Peyer's patch (tissue), 4 donors: ENCODE results near the gene KAT2A. TPM values are rescaled to one million over a fixed set of nuclear protein-coding genes. Genes with fewer than 3 reads are reported as not detected.

Experiments used
- DNase-seq, 3 donors: peaks; one replicate each; pipeline ENCODE4 v3.0.0-alpha.2; 2017 to 2019
- H3K27ac ChIP-seq, 4 donors: fragments of 200-600 bp; sonication (generic); one replicate each; pipeline ENCODE4 v1.5.1; 2016 to 2019
- H3K27me3 ChIP-seq, 2 donors: fragments of 200-600 bp; sonication (generic); one replicate each; pipeline ENCODE4 v1.5.1; 2019
- H3K36me3 ChIP-seq, 3 donors: fragments of 200-600 bp; sonication (generic); one replicate each; pipeline ENCODE4 v1.5.1; 2016 to 2019
- H3K4me1 ChIP-seq, 4 donors: fragments of 200-600 bp; sonication (generic); one replicate each; pipeline ENCODE4 v1.5.1; 2016 to 2019
- H3K4me3 ChIP-seq, 4 donors: fragments of 200-600 bp; sonication (generic); 1 replicate in 3 of 4; 2 replicates in 1 of 4; pipeline ENCODE4 v1.5.1; 2016 to 2019; ENCODE audit warnings: mild to moderate bottlenecking in 1 of 4
- H3K9me3 ChIP-seq, 4 donors: fragments of 200-600 bp; sonication (generic); one replicate each; pipeline ENCODE4 v1.5.1; 2016 to 2019; ENCODE audit warnings: mild to moderate bottlenecking in 1 of 4
- CTCF ChIP-seq, 6 experiments: fragments of 450-650 bp in 4 of 6; fragments of 200-600 bp in 2 of 6; sonication (generic) in 1 of 6; IDR thresholded peaks; one replicate each; pipeline ENCODE4 v1.5.1; 2017 to 2019; ENCODE audit warnings: antibody characterized with exemption in 6 of 6, mild to moderate bottlenecking in 3 of 6, moderate library complexity in 1 of 6
- POLR2A ChIP-seq, 2 donors: fragments of 450-650 bp; IDR thresholded peaks; one replicate each; pipeline ENCODE4 v1.5.1; 2017; ENCODE audit warnings: antibody characterized with exemption in 2 of 2, mild to moderate bottlenecking in 2 of 2, moderate library complexity in 2 of 2
- total RNA-seq, 4 donors: library from RNA; depleted of rRNA; stranded (reverse); fragments of >200 nt; gene quantifications; one replicate each; pipeline ENCODE4 v1.1.0, GENCODE V29; 2016

Gene KAT2A
- total RNA-seq, 4 donors from 2014 or later = 9.8 to 172 (median 38.4) TPM

- peak in 2 of 3 donors; percentile 39 to 58 for DNase-seq
- Histone ChIP-seq H3K4me3 (peak within 1 kb of the TSS; percentile 12 to 43 (median 22)), H3K4me1 (peaks cover 0 to 11% (median 9%) of the 10 kb centered on the region in 4 donors), H3K9me3 (no peaks in the 10 kb centered on the region), H3K27me3 (peaks cover 0 to 8% of the 10 kb centered on the region in 2 donors), H3K36me3 (no peaks in the 10 kb centered on the region), H3K27ac (peak within 1 kb of the TSS in 1 of 4 donors; percentile 7)
- no peak for TF ChIP-seq POLR2A (IDR thresholded peaks at IDR 0.05)
- no peak for TF ChIP-seq CTCF (IDR thresholded peaks at IDR 0.05)
Measured at GRCh38 chr17:42097691-42098631, 23.2 kb downstream of the KAT2A start, which contains the start of gene ZNF385C. Gene ZNF385C (minus strand): TSS chr17:42098473. CDS start chr17:42063056, 35,417 bp downstream.

GRCh38 chr17:42096360-42097111 is 24.6 kb downstream of the KAT2A start:
- no peak overlapping the region for H3K4me3 ChIP-seq
- peaks cover 0 to 8% of the 10 kb centered on the region in 2 donors for H3K27me3 ChIP-seq
- no peaks in the 10 kb centered on the region for H3K36me3 ChIP-seq
- no peak for DNase-seq
- no peaks in the 10 kb centered on the region for H3K9me3 ChIP-seq
- H3K27ac ChIP-seq = no peak overlapping the region
- no peak for TF ChIP-seq CTCF (IDR thresholded peaks at IDR 0.05)
- no peak for TF ChIP-seq POLR2A (IDR thresholded peaks at IDR 0.05)
- peaks cover 0 to 11% (median 9%) of the 10 kb centered on the region in 4 donors for H3K4me1 ChIP-seq

GRCh38 chr17:42094375-42095069 is 26.6 kb downstream of the KAT2A start:
- no peak overlapping the region for H3K4me3 ChIP-seq
- H3K27ac ChIP-seq = no peak overlapping the region
- peaks cover 0 to 8% of the 10 kb centered on the region in 2 donors for H3K27me3 ChIP-seq
- H3K9me3 ChIP-seq = no peaks in the 10 kb centered on the region
- no peaks in the 10 kb centered on the region for H3K36me3 ChIP-seq
- H3K4me1 ChIP-seq = peaks cover 0 to 11% (median 9%) of the 10 kb centered on the region in 4 donors
- TF ChIP-seq POLR2A (IDR thresholded peaks at IDR 0.05) = no peak
- TF ChIP-seq CTCF (IDR thresholded peaks at IDR 0.05) = no peak
- no peak for DNase-seq

GRCh38 chr17:42092939-42093338 is 28.2 kb downstream of the KAT2A start:
- TF ChIP-seq POLR2A (IDR thresholded peaks at IDR 0.05) = no peak
- TF ChIP-seq CTCF (IDR thresholded peaks at IDR 0.05) = no peak
- no peak for DNase-seq
- peaks cover 0 to 8% of the 10 kb centered on the region in 2 donors for H3K27me3 ChIP-seq

More at GRCh38 chr17:42092939-42093338, 28.2 kb downstream of the KAT2A start:
- Histone ChIP-seq H3K4me1 (peaks cover 0 to 6% (median 3%) of the 10 kb centered on the region in 4 donors), H3K4me3 (no peak overlapping the region), H3K27ac (no peak overlapping the region), H3K36me3 (no peaks in the 10 kb centered on the region), H3K9me3 (no peaks in the 10 kb centered on the region)
